GM12873 (cell line): ENCODE results near the gene BICC1.

ENCODE experiments used
- CTCF ChIP-seq: IDR thresholded peaks from 2 replicates; pipeline ENCODE4 v1.5.1; 2012; ENCODE audit warnings: low read depth, mild to moderate bottlenecking, moderate library complexity, low read length, control low read depth; ENCODE audit not compliant: insufficient read depth; ENCODE audit errors: missing control alignments

The BICC1 gene

GRCh38 chr10:58740620-58741369 is 228.1 kb downstream of the BICC1 start:
- TF ChIP-seq CTCF: no peak

- TF ChIP-seq CTCF: no peak
Measured at GRCh38 chr10:58741673-58742072, 229.0 kb downstream of the BICC1 start.

- no peak for TF ChIP-seq CTCF
Measured at GRCh38 chr10:58742141-58742540, 229.5 kb downstream of the BICC1 start.

- TF ChIP-seq CTCF: no peak
Measured at GRCh38 chr10:58743466-58744115, 230.9 kb downstream of the BICC1 start.

- no peak for TF ChIP-seq CTCF
Measured at GRCh38 chr10:58746474-58747185, 234.0 kb downstream of the BICC1 start.

GRCh38 chr10:58747687-58748086 is 235.0 kb downstream of the BICC1 start:
- no peak for TF ChIP-seq CTCF

- no peak for TF ChIP-seq CTCF
Measured at GRCh38 chr10:58752665-58753064, 240.0 kb downstream of the BICC1 start.
